A673 (cell line): Measurements from ENCODE around the gene PPP1R14B. TPM values are rescaled to one million over a fixed set of nuclear protein-coding genes. Genes with fewer than 3 reads are reported as not detected.
A peak's percentile ranks its signal among the peaks of the same experiment; 100 is the strongest.

ENCODE experiments used
- BruUV-seq: library from RNA; stranded (reverse); fragments of 400-500 nt; replicated peaks from 2 replicates; lab custom pipeline; 2021; lab: Mats Ljungman, UMichigan
- CTCF ChIA-PET: fragments of 300-600 bp; sonication (Branson Sonifier 250); formaldehyde crosslinking; loops from one replicate; lab custom pipeline; 2022; ENCODE audit warnings: antibody characterized with exemption; lab: Charles Lee
- POLR2A ChIA-PET: fragments of 300-600 bp; sonication (Branson Sonifier 250); formaldehyde crosslinking; loops from one replicate; lab custom pipeline; 2022; ENCODE audit warnings: antibody characterized with exemption; ENCODE audit not compliant: low non-redundant PET; lab: Charles Lee
- DNase-seq: peaks from one replicate; pipeline ENCODE4 v3.0.0-alpha.2; 2015; ENCODE audit warnings: low spot score
- H3K27ac ChIP-seq: fragments of 200-600 bp; sonication (generic); 2 replicates; pipeline ENCODE4 v1.5.1; 2016; ENCODE audit warnings: mixed run types, low read depth, mild to moderate bottlenecking, mixed read lengths, antibody characterized with exemption, low read length; ENCODE audit not compliant: poor library complexity, severe bottlenecking
- H3K27me3 ChIP-seq: fragments of 200-600 bp; sonication (generic); replicated peaks from 2 replicates; pipeline ENCODE4 v1.6.1; 2017; ENCODE audit warnings: mixed run types, low read depth, mild to moderate bottlenecking, mixed read lengths, antibody characterized with exemption, low read length; ENCODE audit not compliant: insufficient read depth, poor library complexity
- H3K36me3 ChIP-seq: fragments of 200-600 bp; sonication (generic); 2 replicates; pipeline ENCODE4 v1.6.1; 2016; ENCODE audit warnings: mixed run types, mild to moderate bottlenecking, mixed read lengths, antibody characterized with exemption, low read length; ENCODE audit not compliant: insufficient read depth, poor library complexity, severe bottlenecking
- H3K4me1 ChIP-seq: fragments of 200-600 bp; sonication (generic); 2 replicates; pipeline ENCODE4 v1.6.1; 2017; ENCODE audit warnings: mixed run types, mild to moderate bottlenecking, mixed read lengths, antibody characterized with exemption, low read length; ENCODE audit not compliant: insufficient read depth, poor library complexity, severe bottlenecking
- H3K4me3 ChIP-seq: fragments of 200-600 bp; sonication (generic); 2 replicates; pipeline ENCODE4 v1.5.1; 2016; ENCODE audit warnings: low read depth, mixed run types, mild to moderate bottlenecking, mixed read lengths, low read length; ENCODE audit not compliant: poor library complexity, severe bottlenecking
- H3K9me3 ChIP-seq: fragments of 200-600 bp; sonication (generic); 2 replicates; pipeline ENCODE4 v1.6.1; 2016; ENCODE audit warnings: mixed run types, low read depth, mild to moderate bottlenecking, mixed read lengths, antibody characterized with exemption, low read length; ENCODE audit not compliant: poor library complexity, severe bottlenecking
- CTCF ChIP-seq: fragments of 300-800, 200-600 bp; sonication (generic); conservative IDR thresholded peaks from 2 replicates; pipeline ENCODE4 v1.5.1; 2017; ENCODE audit warnings: low read depth, mild to moderate bottlenecking, antibody characterized with exemption, low read length, moderate library complexity, mixed read lengths
- EZH2 ChIP-seq: fragments of 200-600 bp; sonication (generic); IDR thresholded peaks from 2 replicates; pipeline ENCODE4 v1.6.1; 2017; ENCODE audit warnings: borderline replicate concordance, low read depth, mild to moderate bottlenecking, mixed read lengths, antibody characterized with exemption, low read length; ENCODE audit not compliant: poor library complexity, severe bottlenecking
- intact Hi-C: fragments of 100-400 bp; cut with micrococcal nuclease; formaldehyde crosslinking; loops from one replicate; pipeline ENCODE4 v1.10.0; 2022; ENCODE audit not compliant: unreplicated experiment
- total RNA-seq: library from RNA; stranded (reverse); gene quantifications from 2 replicates; pipeline ENCODE4 v1.2.3, GENCODE V29; 2021

PPP1R14B gene
- total RNA-seq, 1 experiment from 2014 or later: 378 TPM

DNA sequence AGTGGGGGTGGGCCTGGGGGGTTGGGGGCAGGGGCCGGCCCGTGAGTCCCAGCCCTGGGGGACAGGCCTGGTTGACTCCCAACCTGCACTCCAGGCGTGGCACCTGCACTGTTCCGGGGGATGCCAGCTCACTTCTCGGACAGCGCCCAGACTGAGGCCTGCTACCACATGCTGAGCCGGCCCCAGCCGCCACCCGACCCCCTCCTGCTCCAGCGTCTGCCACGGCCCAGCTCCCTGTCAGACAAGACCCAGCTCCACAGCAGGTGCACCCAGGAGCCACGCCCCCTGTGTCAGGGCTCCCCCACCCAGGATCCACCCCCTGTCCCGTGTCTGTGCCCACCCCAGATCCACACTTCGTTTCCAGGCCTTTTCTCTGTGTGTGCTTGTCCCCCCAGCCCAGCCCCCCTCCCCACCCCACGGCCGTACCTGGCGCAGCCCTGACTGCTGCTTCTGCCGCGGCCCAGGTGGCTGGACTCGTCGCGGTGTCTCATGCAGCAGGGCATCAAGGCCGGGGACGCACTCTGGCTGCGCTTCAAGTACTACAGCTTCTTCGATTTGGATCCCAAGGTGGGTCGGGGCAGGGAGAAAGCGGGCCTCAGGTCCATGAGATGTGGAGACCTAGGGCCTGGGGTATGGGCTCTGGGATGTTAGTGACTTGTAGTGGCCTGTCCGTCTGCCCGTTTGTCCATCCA lies 35.4 kb downstream of the PPP1R14B start:
- BruUV-seq: no TSS peak
- DNase-seq: no peak
- TF ChIP-seq EZH2: no peak
- TF ChIP-seq CTCF: no peak
- H3K4me3 ChIP-seq: no peak overlapping the region
- no peaks in the 10 kb centered on the region for H3K9me3 ChIP-seq
- intact Hi-C loops: no loop called here
- H3K27me3 ChIP-seq: no peaks in the 10 kb centered on the region
- peaks cover 50% of the 10 kb centered on the region for H3K4me1 ChIP-seq
- CTCF ChIA-PET: interaction anchor here (0.5 kb wide), 1 partner anchor 41 kb away, joined by 6 read pairs; no protein-coding TSS in a partner anchor
- peaks cover 19% of the 10 kb centered on the region for H3K36me3 ChIP-seq
- POLR2A ChIA-PET: interaction anchor here (0.5 to 0.6 kb wide), 3 partner anchors 14 to 77 kb away, joined by 4 to 8 read pairs (median 7); no protein-coding TSS in a partner anchor
- no peak overlapping the region for H3K27ac ChIP-seq

DNA sequence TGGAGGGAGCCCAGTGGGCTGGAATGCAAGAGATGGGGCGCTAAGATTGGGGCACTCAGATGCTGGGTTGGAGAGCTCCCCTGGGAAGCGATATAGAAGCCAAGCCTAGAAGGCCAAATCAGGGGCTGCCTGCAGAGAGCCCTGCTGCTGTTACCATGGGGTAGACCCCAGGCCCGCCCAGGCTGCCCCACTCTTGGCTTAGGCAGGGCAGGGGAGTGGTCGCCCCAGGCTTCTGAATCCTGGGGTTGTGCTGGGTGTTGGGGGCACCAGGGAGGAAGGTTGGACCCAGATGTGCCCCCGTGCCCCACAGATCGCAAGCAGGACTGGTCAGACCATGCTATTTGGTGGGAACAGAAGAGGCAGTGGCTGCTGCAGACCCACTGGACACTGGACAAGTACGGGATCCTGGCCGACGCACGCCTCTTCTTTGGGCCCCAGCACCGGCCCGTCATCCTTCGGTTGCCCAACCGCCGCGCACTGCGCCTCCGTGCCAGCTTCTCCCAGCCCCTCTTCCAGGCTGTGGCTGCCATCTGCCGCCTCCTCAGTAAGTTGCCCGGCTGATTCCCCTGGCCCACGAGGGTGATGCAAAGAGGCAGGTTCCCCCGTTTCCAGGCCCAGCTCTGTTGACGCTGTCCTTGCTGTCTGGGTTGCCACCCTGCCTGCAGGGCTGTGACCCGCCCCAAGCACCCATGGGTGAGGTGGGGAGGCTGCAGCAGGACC lies 36.3 kb downstream of the PPP1R14B start:
- POLR2A ChIA-PET: interaction anchor here (0.6 kb wide), 1 partner anchor 15 kb away, joined by 7 read pairs; no protein-coding TSS in a partner anchor
- no TSS peak for BruUV-seq
- intact Hi-C loops: no loop called here
- Histone ChIP-seq H3K4me3 (no peak overlapping the region), H3K4me1 (peaks cover 55% of the 10 kb centered on the region), H3K27me3 (no peaks in the 10 kb centered on the region), H3K9me3 (no peaks in the 10 kb centered on the region), H3K36me3 (peaks cover 26% of the 10 kb centered on the region), H3K27ac (no peak overlapping the region)
- TF ChIP-seq CTCF (no peak), EZH2 (no peak)
- CTCF ChIA-PET: interaction anchor here (0.5 kb wide), 1 partner anchor 42 kb away, joined by 6 read pairs; no protein-coding TSS in a partner anchor
- no peak for DNase-seq

GRCh38 chr11:64209563-64209843 lies 37.2 kb downstream of the PPP1R14B start:
- ChIA-PET POLR2A (no interaction called here), CTCF (no interaction called here)
- H3K27ac ChIP-seq: peak overlapping the region; percentile 93
- intact Hi-C loops: loop anchor here (5.0 kb wide), 1 partner anchor 38 kb away; the partner anchor contains the start of gene PPP1R14B
- no peak overlapping the region for H3K4me3 ChIP-seq
- no TSS peak for BruUV-seq
- peaks cover 55% of the 10 kb centered on the region for H3K4me1 ChIP-seq
- peaks cover 23% of the 10 kb centered on the region for H3K36me3 ChIP-seq
- H3K27me3 ChIP-seq: no peaks in the 10 kb centered on the region
- TF ChIP-seq CTCF (no peak), EZH2 (no peak)
- no peaks in the 10 kb centered on the region for H3K9me3 ChIP-seq
- no peak for DNase-seq
